Endothelial cell (in vitro differentiated cells): ENCODE results near the gene TLCD3B. TPM values are rescaled to one million over a fixed set of nuclear protein-coding genes. Genes with fewer than 3 reads are reported as not detected.

ENCODE experiments used
- DNase-seq: peaks from one replicate; pipeline ENCODE4 v3.0.0; 2021; ENCODE audit warnings: low spot score
- H3K27ac Mint-ChIP-seq: one replicate; pipeline ENCODE4 v1.8.0; 2021; ENCODE audit warnings: mixed read lengths, inconsistent platforms; ENCODE audit not compliant: unreplicated experiment
- H3K27me3 Mint-ChIP-seq: one replicate; pipeline ENCODE4 v1.8.0; 2021; ENCODE audit warnings: mild to moderate bottlenecking, moderate library complexity, mixed read lengths, inconsistent platforms; ENCODE audit not compliant: unreplicated experiment
- H3K36me3 Mint-ChIP-seq: one replicate; pipeline ENCODE4 v1.8.0; 2021; ENCODE audit warnings: mild to moderate bottlenecking, low read depth, mixed read lengths, inconsistent platforms; ENCODE audit not compliant: unreplicated experiment
- H3K4me1 Mint-ChIP-seq: one replicate; pipeline ENCODE4 v1.8.0; 2021; ENCODE audit warnings: mild to moderate bottlenecking, mixed read lengths, inconsistent platforms; ENCODE audit not compliant: unreplicated experiment
- H3K4me3 Mint-ChIP-seq: one replicate; pipeline ENCODE4 v1.8.0; 2021; ENCODE audit warnings: mild to moderate bottlenecking, mixed read lengths, inconsistent platforms; ENCODE audit not compliant: unreplicated experiment
- H3K9me3 Mint-ChIP-seq: one replicate; pipeline ENCODE4 v1.8.0; 2021; ENCODE audit warnings: mixed read lengths, inconsistent platforms; ENCODE audit not compliant: unreplicated experiment
- CTCF ChIP-seq: fragments of 200-600 bp; sonication (generic); IDR thresholded peaks from one replicate; pipeline ENCODE4 v1.5.0; 2021; ENCODE audit warnings: antibody characterized with exemption; ENCODE audit not compliant: unreplicated experiment
- total RNA-seq: library from RNA; stranded (reverse); fragmentation: NEBNext Ultra II Directional; extraction: Animal tissue kit (Norgen Biotek cat#: 25700); gene quantifications from one replicate; pipeline ENCODE4 v1.2.1, GENCODE V29; 2021; ENCODE audit not compliant: unreplicated experiment

Gene TLCD3B
- total RNA-seq, 1 donor from 2014 or later = 1.4 TPM

GRCh38 chr16:30006095-30006473 lies 25.0 kb downstream of the TLCD3B start:
- DNase-seq = no peak
- Mint-ChIP-seq H3K36me3 (peaks cover 11% of the 10 kb centered on the region), H3K27ac (no peak overlapping the region)

DNA sequence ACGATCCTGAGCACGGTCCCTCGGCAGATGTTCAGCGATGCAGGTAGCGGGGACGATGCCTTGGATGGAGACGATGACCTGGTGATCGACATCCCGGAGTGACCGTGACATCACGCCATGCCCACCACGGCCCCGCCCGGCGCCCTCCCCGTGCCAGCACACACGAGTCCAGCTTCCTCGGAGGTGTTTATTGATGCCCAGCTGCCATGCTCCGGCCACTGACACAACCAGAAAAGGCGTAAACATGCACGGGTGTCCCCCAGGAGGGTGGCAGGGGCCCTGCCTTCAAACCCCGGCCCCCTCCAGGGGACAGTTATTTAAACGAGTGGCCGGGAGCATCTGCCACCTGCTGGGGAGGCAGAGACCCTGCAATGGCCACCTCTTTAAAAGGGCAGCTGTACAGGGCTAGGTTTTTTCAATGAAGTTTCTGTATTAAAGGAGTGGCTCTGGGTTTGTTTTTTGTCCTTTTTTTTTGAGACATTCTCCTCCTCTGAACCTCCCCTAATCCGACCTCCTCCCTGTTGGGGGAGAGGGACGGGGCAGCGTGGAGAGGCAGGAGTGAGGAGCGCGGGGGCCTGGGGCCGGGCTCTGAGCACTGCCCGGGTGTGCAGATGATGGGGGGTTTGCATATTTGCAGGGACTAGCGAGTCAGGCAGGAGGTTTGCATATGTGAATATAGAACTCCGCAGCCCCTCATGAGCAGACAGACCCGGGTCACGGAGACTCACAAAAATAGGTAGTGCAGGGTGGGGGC lies 25.6 kb downstream of the TLCD3B start:
- no peak overlapping the region for H3K27ac Mint-ChIP-seq
- H3K9me3 Mint-ChIP-seq = no peaks in the 10 kb centered on the region
- peaks cover 6% of the 10 kb centered on the region for H3K4me1 Mint-ChIP-seq
- H3K27me3 Mint-ChIP-seq = peaks cover 22% of the 10 kb centered on the region
- TF ChIP-seq CTCF = peak; percentile 72
- H3K4me3 Mint-ChIP-seq = no peak overlapping the region
- peak; percentile 64 for DNase-seq
- H3K36me3 Mint-ChIP-seq = peaks cover 11% of the 10 kb centered on the region

More at GRCh38 chr16:30006095-30006473, 25.0 kb downstream of the TLCD3B start:
- TF ChIP-seq CTCF = no peak
- peaks cover 21% of the 10 kb centered on the region for H3K27me3 Mint-ChIP-seq
- H3K4me3 Mint-ChIP-seq = no peak overlapping the region
- no peaks in the 10 kb centered on the region for H3K9me3 Mint-ChIP-seq
- peaks cover 5% of the 10 kb centered on the region for H3K4me1 Mint-ChIP-seq

- Mint-ChIP-seq H3K9me3 (no peaks in the 10 kb centered on the region), H3K4me3 (no peak overlapping the region), H3K36me3 (peaks cover 12% of the 10 kb centered on the region), H3K4me1 (peaks cover 7% of the 10 kb centered on the region), H3K27ac (no peak overlapping the region), H3K27me3 (peaks cover 24% of the 10 kb centered on the region)
- TF ChIP-seq CTCF = no peak
- DNase-seq = no peak
Observed at GRCh38 chr16:30004811-30005242, 26.2 kb downstream of the TLCD3B start.

GRCh38 chr16:30004424-30004776 lies 26.7 kb downstream of the TLCD3B start:
- H3K36me3 Mint-ChIP-seq = peaks cover 16% of the 10 kb centered on the region

More at GRCh38 chr16:30004424-30004776, 26.7 kb downstream of the TLCD3B start:
- no peak for TF ChIP-seq CTCF
- H3K27me3 Mint-ChIP-seq = peaks cover 25% of the 10 kb centered on the region
- peaks cover 11% of the 10 kb centered on the region for H3K4me1 Mint-ChIP-seq
- DNase-seq = no peak
- H3K27ac Mint-ChIP-seq = peak overlapping the region; percentile 77
- no peak overlapping the region for H3K4me3 Mint-ChIP-seq
- H3K9me3 Mint-ChIP-seq = no peaks in the 10 kb centered on the region
